HG03521 (cell line): ENCODE data around the gene EEF1AKMT3.
A peak's percentile ranks its signal among the peaks of the same experiment; 100 is the strongest.

Experiments
- ATAC-seq: cut with Tn5 transposase; IDR thresholded peaks from one replicate; pipeline ENCODE4 v1.9.1; 2021; ENCODE audit warnings: mild to moderate bottlenecking, moderate library complexity; ENCODE audit not compliant: unreplicated experiment

Gene EEF1AKMT3

GRCh38 chr12:57772429-57773322 is at the start of gene EEF1AKMT3:
Gene EEF1AKMT3 (plus strand): TSS chr12:57772614. CDS start chr12:57772725, 111 bp downstream.
- peak; percentile 31 for ATAC-seq

- no peak for ATAC-seq
These were observed 49.4 kb upstream of the EEF1AKMT3 start for GRCh38 chr12:57722716-57723629.

GRCh38 chr12:57723630-57723962 is 48.8 kb upstream of the EEF1AKMT3 start:
- no peak for ATAC-seq

GRCh38 chr12:57724003-57724935 is 48.1 kb upstream of the EEF1AKMT3 start:
- no peak for ATAC-seq

GRCh38 chr12:57724936-57725740 is 47.3 kb upstream of the EEF1AKMT3 start:
- no peak for ATAC-seq

GRCh38 chr12:57725851-57726150 is 46.6 kb upstream of the EEF1AKMT3 start:
- ATAC-seq, result no peak

GRCh38 chr12:57726151-57726883 is 46.1 kb upstream of the EEF1AKMT3 start:
- no peak for ATAC-seq

- no peak for ATAC-seq
These were observed 45.3 kb upstream of the EEF1AKMT3 start for GRCh38 chr12:57726884-57727757.

GRCh38 chr12:57727758-57728395 is 44.5 kb upstream of the EEF1AKMT3 start:
- no peak for ATAC-seq

- ATAC-seq, result no peak
These were observed 43.0 kb upstream of the EEF1AKMT3 start for GRCh38 chr12:57729321-57729844.

GRCh38 chr12:57730336-57731067 is 41.9 kb upstream of the EEF1AKMT3 start:
- no peak for ATAC-seq

GRCh38 chr12:57731411-57732080 is 40.9 kb upstream of the EEF1AKMT3 start:
- no peak for ATAC-seq

GRCh38 chr12:57732270-57732669 is 40.1 kb upstream of the EEF1AKMT3 start:
- ATAC-seq, result no peak

- no peak for ATAC-seq
These were observed 39.5 kb upstream of the EEF1AKMT3 start for GRCh38 chr12:57732726-57733593.

GRCh38 chr12:57733928-57734327 is 38.5 kb upstream of the EEF1AKMT3 start:
- no peak for ATAC-seq
